Measurements from ENCODE around the gene SUPT4H1.

Gene SUPT4H1

DNA sequence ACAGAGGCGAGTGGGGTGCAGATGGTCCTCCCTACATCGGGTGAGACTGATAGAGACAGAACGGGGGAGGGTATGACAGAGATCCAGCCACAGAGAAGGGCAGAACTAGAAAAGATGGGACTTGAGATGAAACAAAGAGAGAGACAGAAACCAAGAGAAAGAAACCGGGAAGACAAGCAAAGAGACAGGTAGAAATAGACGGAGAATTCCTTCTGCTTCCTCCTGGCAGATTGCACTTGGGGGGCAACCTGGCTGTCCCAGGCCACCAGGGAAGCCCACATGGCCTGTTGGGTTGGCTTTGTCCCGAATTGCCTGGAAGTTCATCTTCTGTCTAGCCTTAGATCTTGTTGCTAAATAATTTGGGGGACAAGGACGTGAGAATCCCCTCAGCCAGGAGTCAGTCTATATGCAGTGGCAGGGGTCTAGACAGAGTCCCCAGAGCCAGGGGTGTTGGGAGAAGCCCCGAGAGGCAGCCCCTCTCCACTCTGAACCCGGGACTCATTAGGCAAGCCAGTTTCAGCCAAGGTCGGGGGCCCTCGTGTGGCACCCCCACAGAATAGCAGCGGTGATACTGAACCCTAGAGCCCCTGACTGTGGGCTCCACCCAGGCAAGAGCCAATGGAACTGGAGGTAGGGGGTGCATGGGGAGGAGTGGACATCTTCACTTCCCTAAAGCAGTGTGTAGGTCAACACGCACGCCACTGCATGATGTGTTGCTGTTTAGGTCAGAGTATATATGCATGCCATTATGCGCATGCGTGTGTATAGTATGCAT is 22.8 kb downstream of the SUPT4H1 start:
- H3K18ac ChIP-seq (ENCODE audit: low read length) = no peak overlapping the region

DNA sequence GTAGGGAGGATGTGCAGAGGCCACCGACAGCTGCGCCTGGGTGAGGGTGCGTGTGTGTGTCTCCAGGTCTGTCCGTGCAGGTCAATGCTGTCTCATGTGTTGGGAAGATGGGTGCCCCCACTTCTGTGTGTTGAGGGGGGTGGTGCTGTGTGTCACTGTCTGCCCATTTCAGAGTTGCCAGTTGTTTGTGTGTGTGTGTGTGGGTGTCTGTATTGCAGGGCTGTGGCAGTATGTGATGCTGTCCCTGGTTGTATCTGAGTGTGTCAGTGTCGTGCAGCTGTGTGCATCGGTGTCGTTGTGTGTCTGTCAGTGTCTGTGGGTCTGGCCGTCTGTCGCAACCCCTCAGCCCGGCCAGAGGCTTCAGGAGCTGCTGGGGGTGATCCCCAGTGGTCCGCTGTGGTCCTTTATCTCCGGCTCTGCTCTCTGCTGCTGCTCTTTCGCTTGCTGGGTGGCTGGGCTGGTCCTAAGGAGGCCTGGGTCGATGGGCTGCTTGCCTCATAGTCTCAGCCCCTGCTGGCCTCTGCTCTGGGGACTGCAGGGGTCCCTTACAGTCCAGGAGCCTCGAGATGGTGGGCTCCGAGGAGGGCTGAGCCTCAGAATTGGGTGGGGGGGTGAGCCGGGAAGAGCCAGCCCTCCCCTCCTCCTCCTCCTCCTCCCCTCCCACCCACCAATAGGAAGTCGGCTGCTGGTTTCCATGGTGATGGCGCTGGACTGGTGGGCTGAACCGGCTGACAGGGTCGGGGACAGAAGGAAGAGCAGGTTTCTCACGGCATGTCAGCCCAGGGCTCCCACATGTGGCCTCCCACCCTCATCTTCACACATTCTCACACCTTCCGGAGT is 23.6 kb downstream of the SUPT4H1 start, which contains the start of gene TSPOAP1:
Gene TSPOAP1, minus strand, starts transcription at position 601 of the 840 bp plus-strand sequence. CDS start 875 bp downstream, outside the sequence.
- WGBS (ENCODE audit: extremely low coverage, insufficient coverage, insufficient read length) = no CpG with 5 or more reads among the region's 23 CpGs
- H3K27me3 ChIP-seq (ENCODE audit: insufficient read depth, low read length) = no peaks in the 10 kb centered on the region

More for the DNA sequence above, 22.8 kb downstream of the SUPT4H1 start:
- Histone ChIP-seq H2BK12ac (ENCODE audit: low read length) (no peak overlapping the region), H3K27me3 (ENCODE audit: insufficient read depth, low read length) (no peaks in the 10 kb centered on the region), H2BK5ac (ENCODE audit: low read depth, low read length, poor library complexity) (no peak overlapping the region), H2AK5ac (ENCODE audit: low read length) (no peak overlapping the region), H2AFZ (ENCODE audit: insufficient read depth, low read length, poor library complexity) (no peak overlapping the region), H3K4ac (ENCODE audit: low read depth, low read length) (no peak overlapping the region), H3K9ac (ENCODE audit: low read length) (no peak overlapping the region), H3K4me1 (ENCODE audit: control insufficient read depth in 1 of 2, insufficient read depth in 2 of 2, low read length in 2 of 2) (peaks cover 16 to 20% of the 10 kb centered on the region in 2 experiments), H3K79me2 (ENCODE audit: control insufficient read depth, insufficient read depth, low read length, poor library complexity) (peaks cover 4% of the 10 kb centered on the region), H2BK120ac (ENCODE audit: insufficient read depth, low read length, poor library complexity) (no peak overlapping the region), H3K4me3 (ENCODE audit: low read depth, low read length) (no peak overlapping the region), H3K27ac (ENCODE audit: low read depth, low read length) (no peak overlapping the region), H3K9me3 (ENCODE audit: insufficient read depth, low read depth, low read length) (no peaks in the 10 kb centered on the region), H3K14ac (ENCODE audit: low read length) (no peak overlapping the region), H3K23ac (ENCODE audit: low read length) (no peak overlapping the region), H4K91ac (ENCODE audit: low read depth, low read length) (no peak overlapping the region), H3K36me3 (ENCODE audit: control insufficient read depth in 1 of 2, insufficient read depth in 2 of 2, low read length in 2 of 2) (no peaks in the 10 kb centered on the region), H3K4me2 (ENCODE audit: low read length) (no peak overlapping the region), H4K8ac (ENCODE audit: low read depth, low read length) (no peak overlapping the region), H3K79me1 (ENCODE audit: low read length) (peaks cover 3% of the 10 kb centered on the region), H4K12ac (ENCODE audit: low read depth, low read length) (no peak overlapping the region)
- DNase-seq = peak in 1 of 2 donors; percentile 31
- WGBS (ENCODE audit: extremely low coverage, insufficient coverage, insufficient read length) = no CpG with 5 or more reads among the region's 16 CpGs

DNA sequence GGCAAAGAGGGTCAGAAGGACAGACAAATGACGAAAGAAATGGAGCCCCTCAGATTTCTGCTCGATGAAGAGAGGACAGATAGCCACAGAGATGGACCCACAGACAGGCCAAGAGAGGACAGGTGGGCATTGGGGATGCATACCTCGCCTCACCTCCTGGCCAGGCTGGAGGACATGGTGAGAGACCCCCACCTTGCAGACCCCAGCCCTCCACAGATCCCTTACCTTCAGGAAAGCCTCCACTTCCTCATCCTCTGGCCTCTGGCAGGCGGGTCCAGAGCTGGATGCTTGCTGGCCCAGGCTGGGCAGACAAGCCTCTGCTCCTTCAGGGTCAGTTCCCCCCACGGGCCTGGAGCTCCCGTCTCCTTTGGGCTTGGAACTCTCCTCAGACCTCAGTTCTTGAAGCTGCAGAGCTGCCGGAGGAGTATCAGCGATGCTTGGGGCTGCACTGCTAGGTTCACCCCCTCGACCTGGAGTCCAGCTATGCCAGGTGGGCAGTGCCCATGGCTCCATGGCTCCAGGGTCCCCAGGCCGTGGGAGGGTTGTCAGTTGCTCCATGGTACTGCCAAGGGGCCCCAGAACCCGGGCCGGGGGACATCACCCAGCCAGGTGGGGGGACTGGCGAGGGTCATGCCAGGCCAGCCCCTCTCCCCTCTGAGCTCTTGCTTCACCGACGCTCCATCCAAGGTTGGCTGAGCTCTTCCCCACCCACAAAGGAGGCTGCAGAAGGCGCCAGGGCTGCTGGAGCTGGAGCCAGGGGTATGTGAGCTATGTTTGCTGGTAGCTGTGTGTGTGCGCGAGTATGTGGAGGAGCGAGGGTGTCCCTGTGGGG is 24.4 kb downstream of the SUPT4H1 start:
- H3K79me2 ChIP-seq (ENCODE audit: control insufficient read depth, insufficient read depth, low read length, poor library complexity) = peaks cover 4% of the 10 kb centered on the region
- peak overlapping the region; percentile 6 for H3K4me3 ChIP-seq (ENCODE audit: low read depth, low read length)
- H4K12ac ChIP-seq (ENCODE audit: low read depth, low read length) = no peak overlapping the region
- no peak overlapping the region for H3K4me2 ChIP-seq (ENCODE audit: low read length)
- H3K18ac ChIP-seq (ENCODE audit: low read length) = no peak overlapping the region
- no peak overlapping the region for H2BK120ac ChIP-seq (ENCODE audit: insufficient read depth, low read length, poor library complexity)
- no peak overlapping the region for H2AK5ac ChIP-seq (ENCODE audit: low read length)
- no peak overlapping the region for H3K23ac ChIP-seq (ENCODE audit: low read length)
- H3K36me3 ChIP-seq (ENCODE audit: control insufficient read depth in 1 of 2, insufficient read depth in 2 of 2, low read length in 2 of 2) = no peaks in the 10 kb centered on the region
- no peak overlapping the region for H2AFZ ChIP-seq (ENCODE audit: insufficient read depth, low read length, poor library complexity)
- H3K4ac ChIP-seq (ENCODE audit: low read depth, low read length) = no peak overlapping the region
- no peaks in the 10 kb centered on the region for H3K27me3 ChIP-seq (ENCODE audit: insufficient read depth, low read length)
- H2BK12ac ChIP-seq (ENCODE audit: low read length) = no peak overlapping the region
- H3K27ac ChIP-seq (ENCODE audit: low read depth, low read length) = no peak overlapping the region
- H2BK5ac ChIP-seq (ENCODE audit: low read depth, low read length, poor library complexity) = no peak overlapping the region
- no CpG with 5 or more reads among the region's 19 CpGs for WGBS (ENCODE audit: extremely low coverage, insufficient coverage, insufficient read length)
- no peak overlapping the region for H4K91ac ChIP-seq (ENCODE audit: low read depth, low read length)
- no peaks in the 10 kb centered on the region for H3K9me3 ChIP-seq (ENCODE audit: insufficient read depth, low read depth, low read length)
- H4K8ac ChIP-seq (ENCODE audit: low read depth, low read length) = no peak overlapping the region
- DNase-seq = peak in 1 of 2 donors; percentile 44
- peaks cover 16 to 24% of the 10 kb centered on the region in 2 experiments for H3K4me1 ChIP-seq (ENCODE audit: control insufficient read depth in 1 of 2, insufficient read depth in 2 of 2, low read length in 2 of 2)
- no peak overlapping the region for H3K14ac ChIP-seq (ENCODE audit: low read length)
- no peak overlapping the region for H3K9ac ChIP-seq (ENCODE audit: low read length)
- peaks cover 7% of the 10 kb centered on the region for H3K79me1 ChIP-seq (ENCODE audit: low read length)

More for the DNA sequence above, 23.6 kb downstream of the SUPT4H1 start, which contains the start of gene TSPOAP1:
- Histone ChIP-seq H3K9ac (ENCODE audit: low read length) (no peak within 1 kb of the TSS), H3K4me1 (ENCODE audit: control insufficient read depth in 1 of 2, insufficient read depth in 2 of 2, low read length in 2 of 2) (peaks cover 16 to 24% of the 10 kb centered on the region in 2 experiments), H2AFZ (ENCODE audit: insufficient read depth, low read length, poor library complexity) (no peak within 1 kb of the TSS), H3K4ac (ENCODE audit: low read depth, low read length) (no peak within 1 kb of the TSS), H3K27ac (ENCODE audit: low read depth, low read length) (no peak within 1 kb of the TSS), H3K18ac (ENCODE audit: low read length) (no peak within 1 kb of the TSS), H3K9me3 (ENCODE audit: insufficient read depth, low read depth, low read length) (no peaks in the 10 kb centered on the region), H2AK5ac (ENCODE audit: low read length) (no peak within 1 kb of the TSS), H2BK12ac (ENCODE audit: low read length) (no peak within 1 kb of the TSS), H2BK5ac (ENCODE audit: low read depth, low read length, poor library complexity) (no peak within 1 kb of the TSS), H3K36me3 (ENCODE audit: control insufficient read depth in 1 of 2, insufficient read depth in 2 of 2, low read length in 2 of 2) (no peaks in the 10 kb centered on the region), H3K79me1 (ENCODE audit: low read length) (peaks cover 7% of the 10 kb centered on the region), H2BK120ac (ENCODE audit: insufficient read depth, low read length, poor library complexity) (no peak within 1 kb of the TSS), H3K79me2 (ENCODE audit: control insufficient read depth, insufficient read depth, low read length, poor library complexity) (peaks cover 4% of the 10 kb centered on the region), H3K4me3 (ENCODE audit: low read depth, low read length) (peak within 1 kb of the TSS; percentile 6), H3K4me2 (ENCODE audit: low read length) (no peak within 1 kb of the TSS), H4K91ac (ENCODE audit: low read depth, low read length) (no peak within 1 kb of the TSS), H4K8ac (ENCODE audit: low read depth, low read length) (no peak within 1 kb of the TSS), H3K23ac (ENCODE audit: low read length) (no peak within 1 kb of the TSS), H3K14ac (ENCODE audit: low read length) (no peak within 1 kb of the TSS), H4K12ac (ENCODE audit: low read depth, low read length) (no peak within 1 kb of the TSS)
- DNase-seq = no peak
